Measurements from ENCODE around the gene GARNL3.

- TF ChIP-seq, protein P1, sequence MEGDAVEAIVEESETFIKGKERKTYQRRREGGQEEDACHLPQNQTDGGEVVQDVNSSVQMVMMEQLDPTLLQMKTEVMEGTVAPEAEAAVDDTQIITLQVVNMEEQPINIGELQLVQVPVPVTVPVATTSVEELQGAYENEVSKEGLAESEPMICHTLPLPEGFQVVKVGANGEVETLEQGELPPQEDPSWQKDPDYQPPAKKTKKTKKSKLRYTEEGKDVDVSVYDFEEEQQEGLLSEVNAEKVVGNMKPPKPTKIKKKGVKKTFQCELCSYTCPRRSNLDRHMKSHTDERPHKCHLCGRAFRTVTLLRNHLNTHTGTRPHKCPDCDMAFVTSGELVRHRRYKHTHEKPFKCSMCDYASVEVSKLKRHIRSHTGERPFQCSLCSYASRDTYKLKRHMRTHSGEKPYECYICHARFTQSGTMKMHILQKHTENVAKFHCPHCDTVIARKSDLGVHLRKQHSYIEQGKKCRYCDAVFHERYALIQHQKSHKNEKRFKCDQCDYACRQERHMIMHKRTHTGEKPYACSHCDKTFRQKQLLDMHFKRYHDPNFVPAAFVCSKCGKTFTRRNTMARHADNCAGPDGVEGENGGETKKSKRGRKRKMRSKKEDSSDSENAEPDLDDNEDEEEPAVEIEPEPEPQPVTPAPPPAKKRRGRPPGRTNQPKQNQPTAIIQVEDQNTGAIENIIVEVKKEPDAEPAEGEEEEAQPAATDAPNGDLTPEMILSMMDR (IDR thresholded peaks at IDR 0.05) = no peak
- TF ChIP-seq POLR2A (IDR thresholded peaks at IDR 0.05) = no peak
These were observed 18.0 kb downstream of the GARNL3 start for GRCh38 chr9:127282611-127283010.

All from heart left ventricle (tissue), 13 donors.